Left ventricle myocardium inferior (tissue), 1 donor: Measurements from ENCODE around the gene GOLGA6C. TPM values are rescaled to one million over a fixed set of nuclear protein-coding genes. Genes with fewer than 3 reads are reported as not detected.

ENCODE experiments used
- DNase-seq: peaks from one replicate; pipeline ENCODE4 v3.0.0-alpha.2; 2020
- H3K27ac ChIP-seq: fragments of 200-600 bp; replicated peaks from 2 replicates; pipeline ENCODE4 v1.8.0; 2021
- H3K27me3 ChIP-seq: fragments of 200-600 bp; 2 replicates; pipeline ENCODE4 v1.8.0; 2021; ENCODE audit warnings: low read depth
- H3K36me3 ChIP-seq: fragments of 200-600 bp; 2 replicates; pipeline ENCODE4 v1.8.0; 2021
- H3K4me1 ChIP-seq: fragments of 200-600 bp; 2 replicates; pipeline ENCODE4 v1.8.0; 2021
- H3K4me3 ChIP-seq: fragments of 200-600 bp; 2 replicates; pipeline ENCODE4 v1.8.0; 2021; ENCODE audit warnings: mild to moderate bottlenecking, moderate library complexity
- H3K9me3 ChIP-seq: fragments of 200-600 bp; replicated peaks from 2 replicates; pipeline ENCODE4 v1.8.0; 2021
- intact Hi-C: fragments of 100-400 bp; cut with micrococcal nuclease; formaldehyde crosslinking; loops from one replicate; pipeline ENCODE4 v1.11.0; 2022
- total RNA-seq: library from RNA; stranded (reverse); fragmentation: NEBNext Ultra II Directional; extraction: Animal tissue kit (Norgen Biotek cat#: 25700); gene quantifications from one replicate; pipeline ENCODE4 v1.2.1, GENCODE V29; 2021
- TF ChIP-seq, protein P1 (sequence below): fragments of 200-600 bp; IDR thresholded peaks from 2 replicates; pipeline ENCODE4 v1.8.0; 2021; ENCODE audit warnings: antibody characterized with exemption, mild to moderate bottlenecking, borderline replicate concordance
- donor health status: DM: no; HTN: yes; CAD: no; lungs with severe emphysema.

Gene GOLGA6C
- total RNA-seq, 1 donor from 2014 or later: not detected

DNA sequence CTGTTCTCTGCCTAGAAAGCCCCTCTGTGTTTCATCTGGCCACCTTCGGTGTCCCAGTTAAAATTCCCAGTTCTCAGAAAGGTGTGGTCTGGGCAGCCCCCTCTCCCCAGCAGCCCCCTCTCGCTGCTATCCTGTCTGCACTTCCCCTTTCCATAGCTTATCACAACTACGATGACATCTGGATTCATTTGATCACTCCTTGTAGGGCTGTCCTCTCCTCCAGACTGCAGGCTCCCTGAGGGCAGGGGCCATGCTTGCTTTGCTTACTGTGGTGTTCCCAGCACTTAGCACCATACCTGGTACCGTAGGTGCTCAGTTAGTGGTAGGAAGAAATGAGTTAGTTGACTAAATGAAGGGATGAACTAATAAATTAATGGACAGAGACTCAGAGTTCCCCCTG lies 26.3 kb upstream of the GOLGA6C start:
- no peaks in the 10 kb centered on the region for H3K36me3 ChIP-seq
- peaks cover 17% of the 10 kb centered on the region for H3K4me1 ChIP-seq
- H3K27me3 ChIP-seq: peaks cover 38% of the 10 kb centered on the region
- TF ChIP-seq, protein P1, sequence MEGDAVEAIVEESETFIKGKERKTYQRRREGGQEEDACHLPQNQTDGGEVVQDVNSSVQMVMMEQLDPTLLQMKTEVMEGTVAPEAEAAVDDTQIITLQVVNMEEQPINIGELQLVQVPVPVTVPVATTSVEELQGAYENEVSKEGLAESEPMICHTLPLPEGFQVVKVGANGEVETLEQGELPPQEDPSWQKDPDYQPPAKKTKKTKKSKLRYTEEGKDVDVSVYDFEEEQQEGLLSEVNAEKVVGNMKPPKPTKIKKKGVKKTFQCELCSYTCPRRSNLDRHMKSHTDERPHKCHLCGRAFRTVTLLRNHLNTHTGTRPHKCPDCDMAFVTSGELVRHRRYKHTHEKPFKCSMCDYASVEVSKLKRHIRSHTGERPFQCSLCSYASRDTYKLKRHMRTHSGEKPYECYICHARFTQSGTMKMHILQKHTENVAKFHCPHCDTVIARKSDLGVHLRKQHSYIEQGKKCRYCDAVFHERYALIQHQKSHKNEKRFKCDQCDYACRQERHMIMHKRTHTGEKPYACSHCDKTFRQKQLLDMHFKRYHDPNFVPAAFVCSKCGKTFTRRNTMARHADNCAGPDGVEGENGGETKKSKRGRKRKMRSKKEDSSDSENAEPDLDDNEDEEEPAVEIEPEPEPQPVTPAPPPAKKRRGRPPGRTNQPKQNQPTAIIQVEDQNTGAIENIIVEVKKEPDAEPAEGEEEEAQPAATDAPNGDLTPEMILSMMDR: no peak
- no peaks in the 10 kb centered on the region for H3K9me3 ChIP-seq
- H3K27ac ChIP-seq: no peak overlapping the region
- no peak overlapping the region for H3K4me3 ChIP-seq
- no peak for DNase-seq
- intact Hi-C loops: loop anchor here (10.0 kb wide), 1 partner anchor 73 kb away; no protein-coding TSS in a partner anchor

DNA sequence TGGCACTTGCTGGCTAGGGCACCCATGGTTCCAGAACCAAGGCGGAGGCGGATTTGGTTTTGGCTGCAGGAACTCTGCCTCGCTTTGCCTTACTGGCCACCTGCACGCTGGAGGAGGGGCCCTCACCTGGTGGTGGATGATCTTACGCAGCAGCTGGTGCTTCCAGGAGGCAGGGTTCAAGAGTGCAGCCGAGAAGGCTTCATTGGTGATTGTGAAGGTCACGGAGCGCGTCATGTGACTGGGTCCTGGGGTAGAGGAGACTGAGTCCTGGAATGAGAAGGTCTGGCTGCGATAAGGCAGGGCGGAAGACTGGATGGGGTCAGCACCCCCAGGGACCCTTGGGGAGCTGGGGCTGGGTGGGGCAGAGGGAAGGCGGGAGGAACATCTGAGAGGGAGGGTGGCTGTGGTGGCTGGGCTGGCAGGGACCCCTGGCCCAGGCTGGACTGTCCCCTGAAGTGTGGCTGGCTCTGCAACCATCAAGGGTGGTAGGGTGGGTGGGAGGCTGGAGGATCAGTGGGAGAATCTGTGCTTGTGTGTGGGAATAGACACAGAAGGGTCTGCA lies 25.8 kb upstream of the GOLGA6C start:
- no peak for DNase-seq
- H3K36me3 ChIP-seq: no peaks in the 10 kb centered on the region
- TF ChIP-seq, protein P1: no peak
- H3K27ac ChIP-seq: no peak overlapping the region
- H3K9me3 ChIP-seq: no peaks in the 10 kb centered on the region
- no peak overlapping the region for H3K4me3 ChIP-seq
- peaks cover 17% of the 10 kb centered on the region for H3K4me1 ChIP-seq
- intact Hi-C loops: loop anchor here (10.0 kb wide), 1 partner anchor 72 kb away; no protein-coding TSS in a partner anchor
- peaks cover 41% of the 10 kb centered on the region for H3K27me3 ChIP-seq

DNA sequence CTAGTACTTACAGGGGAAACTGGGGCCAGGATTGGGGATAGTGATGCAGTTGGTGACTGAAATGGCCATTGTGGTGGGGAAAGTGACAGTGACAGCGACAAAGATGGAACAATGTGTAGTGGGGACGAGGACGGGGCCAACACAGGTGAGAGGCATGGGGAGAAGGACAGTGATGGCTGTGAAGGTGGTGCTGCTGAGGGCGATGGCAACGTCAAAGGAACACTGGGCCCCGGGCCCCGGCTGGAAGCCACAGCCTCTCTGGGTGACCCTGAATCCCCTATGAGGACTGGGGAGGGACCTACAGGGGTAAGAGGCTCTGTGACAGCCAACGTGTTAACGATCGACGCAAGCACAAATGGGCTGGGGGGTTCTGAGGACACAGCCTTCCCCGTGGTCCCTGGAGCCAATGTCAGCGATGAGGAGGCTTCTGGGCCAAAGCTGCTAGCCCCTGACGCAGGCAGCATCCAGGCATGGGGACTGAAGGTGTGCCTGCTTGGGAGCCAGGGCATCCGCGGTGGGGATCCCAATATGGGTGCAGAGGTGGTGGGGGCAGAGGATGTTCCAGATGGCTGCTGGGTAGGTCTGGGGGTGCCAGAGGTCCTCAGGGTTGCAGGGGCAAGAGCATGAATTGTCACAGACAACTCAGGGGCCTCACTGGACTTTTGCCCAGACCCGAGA lies 25.2 kb upstream of the GOLGA6C start:
- Histone ChIP-seq H3K4me1 (peaks cover 17% of the 10 kb centered on the region), H3K9me3 (no peaks in the 10 kb centered on the region), H3K4me3 (no peak overlapping the region), H3K27me3 (peaks cover 47% of the 10 kb centered on the region), H3K27ac (no peak overlapping the region), H3K36me3 (no peaks in the 10 kb centered on the region)
- intact Hi-C loops: loop anchor here (10.0 kb wide), 1 partner anchor 72 kb away; no protein-coding TSS in a partner anchor
- TF ChIP-seq, protein P1: no peak
- DNase-seq: peak; percentile 8

DNA sequence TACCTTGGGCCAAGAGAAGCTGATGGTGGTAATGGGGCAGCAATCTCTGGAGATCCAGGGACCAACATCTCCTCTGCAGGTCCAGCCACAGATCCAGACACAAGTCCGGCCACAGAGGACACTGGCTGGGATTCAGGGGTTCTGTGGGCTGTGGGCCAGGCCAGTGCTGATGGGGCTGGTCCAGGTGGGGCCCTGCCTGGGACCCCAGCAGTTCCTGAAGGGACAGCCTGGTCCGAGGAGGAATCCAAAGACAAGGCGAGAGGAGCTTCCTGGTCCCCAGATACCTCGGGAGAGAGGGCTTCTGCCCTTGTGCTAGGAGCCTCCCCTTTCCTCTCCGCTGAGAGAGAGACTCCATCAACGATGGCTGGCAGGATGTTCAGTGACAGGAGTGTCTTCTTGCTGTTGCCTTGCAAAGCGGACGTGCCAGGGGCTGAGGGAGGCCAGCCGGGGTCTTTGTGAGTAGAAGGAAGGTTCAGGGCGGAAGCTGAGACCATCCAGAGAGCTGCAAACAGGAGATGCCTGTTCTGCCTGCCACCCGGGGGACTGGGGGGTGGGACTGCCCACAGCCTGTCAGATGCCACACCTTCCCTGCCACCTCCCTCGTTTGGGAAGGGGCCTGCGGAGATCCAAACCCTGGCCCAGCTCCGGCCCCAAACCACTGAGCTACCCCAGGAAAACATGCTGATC lies 24.5 kb upstream of the GOLGA6C start:
- H3K9me3 ChIP-seq: no peaks in the 10 kb centered on the region
- TF ChIP-seq, protein P1: no peak
- peaks cover 17% of the 10 kb centered on the region for H3K4me1 ChIP-seq
- H3K27me3 ChIP-seq: peaks cover 50% of the 10 kb centered on the region
- H3K36me3 ChIP-seq: no peaks in the 10 kb centered on the region
- H3K4me3 ChIP-seq: no peak overlapping the region
- DNase-seq: peak; percentile 10
- intact Hi-C loops: loop anchor here (10.0 kb wide), 1 partner anchor 71 kb away; no protein-coding TSS in a partner anchor
- H3K27ac ChIP-seq: no peak overlapping the region

DNA sequence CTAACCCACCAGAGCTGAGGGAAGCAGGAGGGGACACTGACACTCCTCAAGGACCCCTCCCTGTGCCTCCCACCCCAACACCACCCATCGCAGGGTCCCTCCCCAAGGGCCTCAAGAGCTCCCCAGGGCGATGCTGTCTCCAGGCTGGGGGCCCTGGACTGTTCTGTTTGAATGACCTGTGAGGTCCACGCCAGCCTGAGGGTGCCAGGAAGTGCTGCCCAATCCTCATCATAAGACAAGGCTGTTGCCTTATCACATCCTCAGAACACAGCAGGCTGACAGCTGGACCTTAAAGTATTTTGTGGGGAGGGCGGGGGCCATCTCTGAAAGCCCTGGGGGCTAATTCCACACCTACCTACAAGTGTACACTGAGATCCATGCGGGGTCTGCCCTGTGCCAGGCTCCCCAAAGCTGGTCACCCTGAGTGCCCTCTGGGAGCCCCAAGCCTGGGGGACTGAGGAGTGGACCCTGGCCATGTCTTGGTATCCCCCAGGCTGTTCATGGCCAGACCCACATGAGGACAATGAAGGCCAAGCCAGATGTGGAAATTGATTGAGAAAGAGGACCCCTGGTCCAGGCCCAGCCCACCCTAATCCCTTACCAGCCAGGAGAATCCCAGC lies 23.8 kb upstream of the GOLGA6C start:
- Histone ChIP-seq H3K4me3 (no peak overlapping the region), H3K36me3 (no peaks in the 10 kb centered on the region), H3K9me3 (no peaks in the 10 kb centered on the region), H3K27ac (no peak overlapping the region), H3K27me3 (peaks cover 50% of the 10 kb centered on the region), H3K4me1 (peaks cover 17% of the 10 kb centered on the region)
- TF ChIP-seq, protein P1: no peak
- peak; percentile 8 for DNase-seq
- intact Hi-C loops: loop anchor here (10.0 kb wide), 1 partner anchor 70 kb away; no protein-coding TSS in a partner anchor
